GM12878 (cell line): ENCODE measurements around the gene SFXN1. TPM values are rescaled to one million over a fixed set of nuclear protein-coding genes. Genes with fewer than 3 reads are reported as not detected.
A peak's percentile ranks its signal among the peaks of the same experiment; 100 is the strongest.

Experiments
- ATAC-seq: fragments of 200-7000 bp; cut with Tn5 transposase; 3 replicates; pipeline ENCODE4 v1.9.1; 2020; ENCODE audit warnings: mild to moderate bottlenecking, moderate library complexity
- BruUV-seq: library from RNA; stranded (reverse); fragments of 400-500 nt; replicated peaks from 2 replicates; lab custom pipeline; 2021; lab: Mats Ljungman, UMichigan
- CTCF ChIA-PET: fragments of 300-600 bp; sonication (Branson Sonifier 250); formaldehyde crosslinking; extraction: SDS; loops from one replicate; lab custom pipeline; 2021; ENCODE audit warnings: inconsistent platforms; lab: Yijun Ruan, JAX
- POLR2A ChIA-PET: fragments of 350-600 bp; formaldehyde crosslinking; extraction: SDS; loops from one replicate; lab custom pipeline; 2021; ENCODE audit warnings: inconsistent platforms; lab: Charles Lee
- RAD21 ChIA-PET: fragments of 300-600 bp; sonication (Branson Sonifier 250); formaldehyde crosslinking; loops from one replicate; lab custom pipeline; 2023; ENCODE audit warnings: antibody characterized with exemption; ENCODE audit not compliant: unreplicated experiment; lab: Charles Lee
- SMC1A ChIA-PET: fragments of 300-600 bp; sonication (Branson Sonifier 250); formaldehyde crosslinking; loops from one replicate; lab custom pipeline; 2023; ENCODE audit not compliant: unreplicated experiment, uncharacterized antibody; lab: Charles Lee
- DNase-seq: peaks from one replicate; pipeline ENCODE4 v3.0.0-alpha.2; 2011; ENCODE audit warnings: low read depth, low spot score
- FAIRE-seq: peaks from 3 replicates; lab custom pipeline; 2011; peaks lifted over from hg19 to GRCh38; lab: Jason Lieb, UNC
- H2AFZ ChIP-seq: 2 replicates; pipeline ENCODE4 v1.6.0; 2011; ENCODE audit warnings: low read depth, low read length, control low read depth; ENCODE audit not compliant: control insufficient read depth
- H3K27ac ChIP-seq: 2 replicates; pipeline ENCODE4 v1.5.1; 2011; ENCODE audit warnings: control low read depth; ENCODE audit not compliant: control insufficient read depth, insufficient read depth
- H3K27me3 ChIP-seq, 2 experiments: replicated peaks in 1 of 2; 2 replicates each; pipeline versions ENCODE4 v1.6.0 to v1.6.1; 2011; ENCODE audit warnings: low read length in 1 of 2; ENCODE audit not compliant: control insufficient read depth in 2 of 2, insufficient read depth in 2 of 2
- H3K36me3 ChIP-seq, 2 experiments: 2 replicates each; pipeline ENCODE4 v1.5.1; 2011; ENCODE audit warnings: low read length in 1 of 2; ENCODE audit not compliant: control insufficient read depth in 2 of 2, insufficient read depth in 2 of 2
- H3K4me1 ChIP-seq: 2 replicates; pipeline ENCODE4 v1.6.1; 2011; ENCODE audit warnings: mild to moderate bottlenecking, low read length, moderate library complexity, mixed read lengths; ENCODE audit not compliant: control insufficient read depth, insufficient read depth
- H3K4me2 ChIP-seq: 2 replicates; pipeline ENCODE4 v1.6.0; 2011; ENCODE audit warnings: control low read depth; ENCODE audit not compliant: control insufficient read depth, insufficient read depth
- H3K4me3 ChIP-seq: fragments of 200-600 bp; sonication (generic); 2 replicates; pipeline ENCODE4 v1.5.1; 2016
- H3K79me2 ChIP-seq: 2 replicates; pipeline ENCODE4 v1.6.0; 2011; ENCODE audit warnings: low read length; ENCODE audit not compliant: control insufficient read depth, insufficient read depth
- H3K9ac ChIP-seq: 2 replicates; pipeline ENCODE4 v1.8.0; 2011; ENCODE audit warnings: low read length, control low read depth, mixed read lengths; ENCODE audit not compliant: control insufficient read depth, insufficient read depth
- H3K9me3 ChIP-seq: replicated peaks from 3 replicates; pipeline ENCODE4 v1.5.1; 2011; ENCODE audit warnings: mild to moderate bottlenecking, low read length; ENCODE audit not compliant: control insufficient read depth, insufficient read depth
- H4K20me1 ChIP-seq: 2 replicates; pipeline ENCODE4 v1.6.0; 2011; ENCODE audit not compliant: control insufficient read depth, insufficient read depth
- BRCA1 ChIP-seq: IDR thresholded peaks from 2 replicates; pipeline ENCODE4 v1.6.1; 2011; ENCODE audit warnings: low read depth, low read length, improper control_type of control experiment
- CTCF ChIP-seq, 3 experiments: IDR thresholded peaks in 2 of 3; conservative IDR thresholded peaks in 1 of 3; 2 replicates each; pipeline ENCODE4 v1.5.1; 2011; ENCODE audit warnings: low read depth in 3 of 3, low read length in 3 of 3, mild to moderate bottlenecking in 3 of 3, control low read depth in 2 of 3, moderate library complexity in 2 of 3, inconsistent platforms in 1 of 3, mixed read lengths in 1 of 3; ENCODE audit not compliant: control insufficient read depth in 2 of 3, insufficient read depth in 1 of 3; ENCODE audit errors: extremely low read depth in 1 of 3
- EED ChIP-seq: sonication (generic); IDR thresholded peaks from 2 replicates; pipeline ENCODE4 v1.6.1; 2016; ENCODE audit warnings: antibody characterized with exemption, low read depth
- KDM1A ChIP-seq: fragments of 200-600 bp; sonication (generic); IDR thresholded peaks from 2 replicates; pipeline ENCODE4 v1.6.1; 2016; ENCODE audit warnings: borderline replicate concordance
- LARP7 ChIP-seq: fragments of 450-650 bp; IDR thresholded peaks from 2 replicates; pipeline ENCODE4 v1.6.1; 2017; ENCODE audit warnings: mild to moderate bottlenecking
- RAD21 ChIP-seq: IDR thresholded peaks from 2 replicates; pipeline ENCODE4 v1.6.1; 2011; ENCODE audit warnings: mild to moderate bottlenecking, low read depth, low read length, moderate library complexity; ENCODE audit not compliant: insufficient read depth
- RFX5 ChIP-seq: IDR thresholded peaks from 2 replicates; pipeline ENCODE4 v1.6.1; 2011; ENCODE audit warnings: low read depth, low read length, improper control_type of control experiment
- RUNX3 ChIP-seq: IDR thresholded peaks from 2 replicates; pipeline ENCODE4 v1.6.1; 2012; ENCODE audit warnings: low read length, inconsistent platforms
- SMARCA5 ChIP-seq: fragments of 450-650 bp; IDR thresholded peaks from 2 replicates; pipeline ENCODE4 v1.6.1; 2017; ENCODE audit warnings: mild to moderate bottlenecking
- SMC3 ChIP-seq: IDR thresholded peaks from 2 replicates; pipeline ENCODE4 v1.6.1; 2011; ENCODE audit warnings: low read length, improper control_type of control experiment, borderline replicate concordance
- SREBF2 ChIP-seq: IDR thresholded peaks from 2 replicates; pipeline ENCODE4 v1.6.1; 2012; ENCODE audit warnings: mild to moderate bottlenecking, low read length
- STAT1 ChIP-seq: fragments of 450-650 bp; conservative IDR thresholded peaks from 2 replicates; pipeline ENCODE4 v1.6.1; 2014; ENCODE audit warnings: antibody characterized with exemption, mild to moderate bottlenecking
- WGBS: methylation state at CpG from one replicate; pipeline ENCODE4 v1.1.6; 2016; ENCODE audit warnings: low lambda C conversion rate; ENCODE audit not compliant: insufficient replicate concordance, insufficient coverage; ENCODE audit errors: missing lambda C conversion rate; 5-methylcytosine and 5-hydroxymethylcytosine counted together
- in situ Hi-C: fragments of 300-500 bp; cut with MboI; formaldehyde crosslinking; loops from 9 replicates; pipeline ENCODE4 v1.14.3; 2018; ENCODE audit warnings: mixed read lengths
- intact Hi-C: fragments of 100-400 bp; cut with micrococcal nuclease; formaldehyde crosslinking; loops from one replicate; pipeline ENCODE4 v1.14.2; 2022; ENCODE audit not compliant: unreplicated experiment
- polyA plus RNA-seq, 11 experiments: library from polyadenylated mRNA; depleted of rRNA in 4 of 11; unstranded in 6 of 11; stranded (reverse) in 5 of 11; fragments of >200 nt; fragmentation: Nextera tagmentation in 4 of 11; fragmentation: Illumina TruSeq in 1 of 11; extraction: Ambion mirVana in 4 of 11; extraction: Trizol in 1 of 11; gene quantifications; 1 replicate in 1 of 11; 2 replicates in 10 of 11; pipeline versions ENCODE4 v1.2.1 to v1.2.3, GENCODE V29; 2011 to 2016; ENCODE audit warnings: inconsistent platforms in 2 of 11, missing spikeins in 2 of 11, low read depth in 1 of 11
- total RNA-seq, 4 experiments: library from RNA; depleted of rRNA in 3 of 4; stranded (reverse); fragments of >200 nt in 3 of 4; fragmentation: Illumina TruSeq in 1 of 4; extraction: Trizol in 1 of 4; gene quantifications; 2 replicates each; pipeline versions ENCODE4 v1.2.1 to v1.2.3, GENCODE V29; 2013 to 2021
- TF ChIP-seq, protein P1 (sequence below): fragments of 450-650 bp; IDR thresholded peaks from 2 replicates; pipeline ENCODE4 v1.6.1; 2014; ENCODE audit warnings: mild to moderate bottlenecking
- TF ChIP-seq, protein P2 (sequence below): fragments of 150-350 bp; IDR thresholded peaks from 2 replicates; pipeline ENCODE4 v1.6.1; 2014; ENCODE audit warnings: mild to moderate bottlenecking, low read depth, low read length
- TF ChIP-seq, protein P3 (sequence below): fragments of 450-650 bp; formaldehyde crosslinking; IDR thresholded peaks from 2 replicates; pipeline ENCODE4 v1.4.0; 2020; ENCODE audit warnings: mild to moderate bottlenecking, moderate library complexity

The SFXN1 gene
- total and polyA plus RNA-seq, 10 of the 15 experiments (the other 5 are each of a cell fraction or from before 2014, with no cell fraction given) = 18.0 to 248 (median 103) TPM

DNA sequence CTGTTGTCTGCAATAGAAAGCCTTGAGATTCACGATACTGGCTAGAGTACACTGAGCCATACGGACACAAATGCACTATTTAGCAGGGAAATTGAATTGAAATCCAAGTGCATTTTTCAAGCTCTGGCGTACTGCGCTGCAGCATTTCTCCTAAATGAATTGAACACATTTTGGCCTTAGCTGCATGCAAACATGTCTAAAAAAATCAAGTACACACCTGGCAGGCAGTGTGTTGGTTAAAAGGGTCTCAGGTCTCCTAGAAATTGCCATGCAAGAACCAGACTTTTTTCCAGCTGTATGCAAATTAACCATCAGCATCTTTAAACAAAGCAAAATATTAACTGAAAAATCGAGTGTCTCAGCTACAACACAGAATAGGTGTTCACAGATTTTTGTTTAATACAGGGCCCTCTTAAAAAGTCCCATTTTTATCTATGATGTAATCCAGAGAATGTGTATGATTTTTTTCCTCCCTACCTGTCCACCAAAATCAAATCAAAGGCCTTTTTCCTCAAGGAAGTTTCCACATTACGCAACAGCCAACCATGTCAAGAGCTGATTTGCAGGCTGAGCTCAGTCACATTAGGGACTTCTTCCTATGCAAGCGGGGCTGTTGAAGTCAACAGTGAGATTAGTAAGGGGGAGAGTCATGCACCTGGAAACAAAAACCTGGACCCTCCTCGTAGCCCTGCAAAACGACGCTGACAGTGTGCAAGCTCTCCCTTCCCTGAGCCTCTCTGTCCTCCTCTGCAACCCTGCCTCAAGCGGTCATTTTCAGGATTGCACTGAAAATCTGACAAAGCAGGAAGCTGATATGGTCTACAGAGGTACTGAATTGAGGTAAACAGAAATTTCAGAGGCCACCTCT, 14.1 kb upstream of the SFXN1 start:
- in situ Hi-C loops = no loop called here
- BruUV-seq = no TSS peak
- no peak overlapping the region for H3K9ac ChIP-seq
- intact Hi-C loops = no loop called here
- no peak overlapping the region for H3K4me2 ChIP-seq
- H3K36me3 ChIP-seq = no peaks in the 10 kb centered on the region
- DNase-seq (no peak), ATAC-seq (peak; percentile 100), FAIRE-seq (peak; percentile 64)
- no peaks in the 10 kb centered on the region for H3K79me2 ChIP-seq
- CTCF ChIA-PET = interaction anchor here (0.6 to 2.4 kb wide), 19 partner anchors 8 to 516 kb away, joined by 3 to 24 read pairs (median 3); partner anchors contain the start of genes CPLX2 and SFXN1
- H4K20me1 ChIP-seq = no peaks in the 10 kb centered on the region
- WGBS = 40% methylated on average over 11 of the region's 11 CpGs
- H3K4me1 ChIP-seq = no peaks in the 10 kb centered on the region
- H3K9me3 ChIP-seq = no peaks in the 10 kb centered on the region
- peak overlapping the region; percentile 39; the same call in 1 of the 2 replicates for H2AFZ ChIP-seq
- RAD21 ChIA-PET = no interaction called here
- no peaks in the 10 kb centered on the region; a peak in 2 of 4 replicates for H3K27me3 ChIP-seq
- no peak overlapping the region for H3K4me3 ChIP-seq
- SMC1A ChIA-PET = interaction anchor here (1.1 kb wide), 1 partner anchor 16 kb away, joined by 3 read pairs; no protein-coding TSS in a partner anchor
- H3K27ac ChIP-seq = no peak overlapping the region
- POLR2A ChIA-PET = interaction anchor here (0.5 to 0.6 kb wide), 2 partner anchors 11 to 820 kb away, joined by 3 read pairs; no protein-coding TSS in a partner anchor
- TF ChIP-seq RAD21 = peak; percentile 44
- no peak for TF ChIP-seq RFX5
- TF ChIP-seq BRCA1 = no peak
- TF ChIP-seq RUNX3 = 0 out of 2 replicates have a peak, but pooled peaks have one; percentile 11
- TF ChIP-seq, protein P1, sequence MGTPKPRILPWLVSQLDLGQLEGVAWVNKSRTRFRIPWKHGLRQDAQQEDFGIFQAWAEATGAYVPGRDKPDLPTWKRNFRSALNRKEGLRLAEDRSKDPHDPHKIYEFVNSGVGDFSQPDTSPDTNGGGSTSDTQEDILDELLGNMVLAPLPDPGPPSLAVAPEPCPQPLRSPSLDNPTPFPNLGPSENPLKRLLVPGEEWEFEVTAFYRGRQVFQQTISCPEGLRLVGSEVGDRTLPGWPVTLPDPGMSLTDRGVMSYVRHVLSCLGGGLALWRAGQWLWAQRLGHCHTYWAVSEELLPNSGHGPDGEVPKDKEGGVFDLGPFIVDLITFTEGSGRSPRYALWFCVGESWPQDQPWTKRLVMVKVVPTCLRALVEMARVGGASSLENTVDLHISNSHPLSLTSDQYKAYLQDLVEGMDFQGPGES = no peak
- 0 out of 2 replicates have a peak, but pooled peaks have one; percentile 25 for TF ChIP-seq LARP7
- no peak for TF ChIP-seq SMARCA5
- peak; percentile 69 to 76 (median 74) for TF ChIP-seq CTCF (IDR thresholded peaks at IDR 0.05 in 2 of 3, conservative IDR thresholded peaks at IDR 0.05 in 1 of 3; ENCODE audit: control insufficient read depth in 2 of 3, extremely low read depth in 1 of 3, insufficient read depth in 1 of 3, low read depth in 3 of 3, low read length in 3 of 3)
- TF ChIP-seq EED = no peak
- no peak for TF ChIP-seq SREBF2
- TF ChIP-seq STAT1 = no peak
- TF ChIP-seq KDM1A = no peak
- peak; percentile 15; the same call in 1 of the 2 replicates for TF ChIP-seq SMC3
- TF ChIP-seq, protein P2, sequence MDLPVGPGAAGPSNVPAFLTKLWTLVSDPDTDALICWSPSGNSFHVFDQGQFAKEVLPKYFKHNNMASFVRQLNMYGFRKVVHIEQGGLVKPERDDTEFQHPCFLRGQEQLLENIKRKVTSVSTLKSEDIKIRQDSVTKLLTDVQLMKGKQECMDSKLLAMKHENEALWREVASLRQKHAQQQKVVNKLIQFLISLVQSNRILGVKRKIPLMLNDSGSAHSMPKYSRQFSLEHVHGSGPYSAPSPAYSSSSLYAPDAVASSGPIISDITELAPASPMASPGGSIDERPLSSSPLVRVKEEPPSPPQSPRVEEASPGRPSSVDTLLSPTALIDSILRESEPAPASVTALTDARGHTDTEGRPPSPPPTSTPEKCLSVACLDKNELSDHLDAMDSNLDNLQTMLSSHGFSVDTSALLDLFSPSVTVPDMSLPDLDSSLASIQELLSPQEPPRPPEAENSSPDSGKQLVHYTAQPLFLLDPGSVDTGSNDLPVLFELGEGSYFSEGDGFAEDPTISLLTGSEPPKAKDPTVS = no peak
- TF ChIP-seq, protein P3, sequence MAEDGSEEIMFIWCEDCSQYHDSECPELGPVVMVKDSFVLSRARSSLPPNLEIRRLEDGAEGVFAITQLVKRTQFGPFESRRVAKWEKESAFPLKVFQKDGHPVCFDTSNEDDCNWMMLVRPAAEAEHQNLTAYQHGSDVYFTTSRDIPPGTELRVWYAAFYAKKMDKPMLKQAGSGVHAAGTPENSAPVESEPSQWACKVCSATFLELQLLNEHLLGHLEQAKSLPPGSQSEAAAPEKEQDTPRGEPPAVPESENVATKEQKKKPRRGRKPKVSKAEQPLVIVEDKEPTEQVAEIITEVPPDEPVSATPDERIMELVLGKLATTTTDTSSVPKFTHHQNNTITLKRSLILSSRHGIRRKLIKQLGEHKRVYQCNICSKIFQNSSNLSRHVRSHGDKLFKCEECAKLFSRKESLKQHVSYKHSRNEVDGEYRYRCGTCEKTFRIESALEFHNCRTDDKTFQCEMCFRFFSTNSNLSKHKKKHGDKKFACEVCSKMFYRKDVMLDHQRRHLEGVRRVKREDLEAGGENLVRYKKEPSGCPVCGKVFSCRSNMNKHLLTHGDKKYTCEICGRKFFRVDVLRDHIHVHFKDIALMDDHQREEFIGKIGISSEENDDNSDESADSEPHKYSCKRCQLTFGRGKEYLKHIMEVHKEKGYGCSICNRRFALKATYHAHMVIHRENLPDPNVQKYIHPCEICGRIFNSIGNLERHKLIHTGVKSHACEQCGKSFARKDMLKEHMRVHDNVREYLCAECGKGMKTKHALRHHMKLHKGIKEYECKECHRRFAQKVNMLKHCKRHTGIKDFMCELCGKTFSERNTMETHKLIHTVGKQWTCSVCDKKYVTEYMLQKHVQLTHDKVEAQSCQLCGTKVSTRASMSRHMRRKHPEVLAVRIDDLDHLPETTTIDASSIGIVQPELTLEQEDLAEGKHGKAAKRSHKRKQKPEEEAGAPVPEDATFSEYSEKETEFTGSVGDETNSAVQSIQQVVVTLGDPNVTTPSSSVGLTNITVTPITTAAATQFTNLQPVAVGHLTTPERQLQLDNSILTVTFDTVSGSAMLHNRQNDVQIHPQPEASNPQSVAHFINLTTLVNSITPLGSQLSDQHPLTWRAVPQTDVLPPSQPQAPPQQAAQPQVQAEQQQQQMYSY (CRISPR knock-in tag) = no peak
- TF ChIP-seq, all 136 proteins: peak for 5
